Measurements from ENCODE around the gene CTXN1.
A peak's percentile ranks its signal among the peaks of the same experiment; 100 is the strongest.
"Not testable (repeated sequence)": the region's sequence is repeated elsewhere in the genome, so short reads cannot be mapped to it uniquely, and the experiment has no call there.

CTXN1 gene

DNA sequence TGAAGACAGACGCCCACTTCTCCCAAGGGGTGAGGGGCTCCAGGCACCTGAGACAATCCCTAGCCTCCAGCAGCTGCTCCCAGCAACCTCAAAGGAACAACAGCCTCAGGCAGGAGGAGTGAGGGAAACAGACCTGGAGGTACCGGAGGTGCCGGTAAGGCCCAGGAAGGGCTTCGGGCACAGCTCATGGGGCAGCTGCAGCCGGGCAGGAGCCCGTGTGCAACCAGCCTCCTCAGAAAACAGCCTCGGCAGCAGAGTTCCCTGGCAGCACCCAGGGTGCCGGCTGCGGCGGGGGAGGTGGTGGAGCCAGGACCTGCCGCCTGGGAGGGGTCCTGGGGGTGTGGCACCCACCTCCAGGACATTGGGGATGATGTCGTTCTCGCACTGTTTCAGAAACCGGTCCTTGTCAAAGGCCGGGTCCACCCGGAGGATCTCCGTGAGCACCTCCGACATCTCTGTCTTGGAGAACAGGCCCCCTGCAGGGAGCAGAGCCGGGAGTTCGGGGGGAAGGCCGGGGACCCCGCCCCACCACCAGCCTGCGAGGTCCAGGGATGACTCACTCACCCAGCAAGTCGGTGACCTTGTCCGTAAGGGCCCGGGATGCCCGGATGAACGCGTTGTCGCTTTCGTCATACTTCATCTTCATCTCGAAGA, 6.5 kb upstream of the CTXN1 start:
- TF ChIP-seq, protein P1, sequence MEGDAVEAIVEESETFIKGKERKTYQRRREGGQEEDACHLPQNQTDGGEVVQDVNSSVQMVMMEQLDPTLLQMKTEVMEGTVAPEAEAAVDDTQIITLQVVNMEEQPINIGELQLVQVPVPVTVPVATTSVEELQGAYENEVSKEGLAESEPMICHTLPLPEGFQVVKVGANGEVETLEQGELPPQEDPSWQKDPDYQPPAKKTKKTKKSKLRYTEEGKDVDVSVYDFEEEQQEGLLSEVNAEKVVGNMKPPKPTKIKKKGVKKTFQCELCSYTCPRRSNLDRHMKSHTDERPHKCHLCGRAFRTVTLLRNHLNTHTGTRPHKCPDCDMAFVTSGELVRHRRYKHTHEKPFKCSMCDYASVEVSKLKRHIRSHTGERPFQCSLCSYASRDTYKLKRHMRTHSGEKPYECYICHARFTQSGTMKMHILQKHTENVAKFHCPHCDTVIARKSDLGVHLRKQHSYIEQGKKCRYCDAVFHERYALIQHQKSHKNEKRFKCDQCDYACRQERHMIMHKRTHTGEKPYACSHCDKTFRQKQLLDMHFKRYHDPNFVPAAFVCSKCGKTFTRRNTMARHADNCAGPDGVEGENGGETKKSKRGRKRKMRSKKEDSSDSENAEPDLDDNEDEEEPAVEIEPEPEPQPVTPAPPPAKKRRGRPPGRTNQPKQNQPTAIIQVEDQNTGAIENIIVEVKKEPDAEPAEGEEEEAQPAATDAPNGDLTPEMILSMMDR (IDR thresholded peaks at IDR 0.05; ENCODE audit: low read depth, low read length), result no peak
- no peak for DNase-seq
- Histone ChIP-seq H3K27me3 (no peaks in the 10 kb centered on the region), H3K9me3 (no peaks in the 10 kb centered on the region), H3K4me3 (ENCODE audit: low read depth, low read length) (no peak overlapping the region), H3K4me1 (peaks cover 17% of the 10 kb centered on the region), H3K36me3 (peaks cover 67% of the 10 kb centered on the region)

DNA sequence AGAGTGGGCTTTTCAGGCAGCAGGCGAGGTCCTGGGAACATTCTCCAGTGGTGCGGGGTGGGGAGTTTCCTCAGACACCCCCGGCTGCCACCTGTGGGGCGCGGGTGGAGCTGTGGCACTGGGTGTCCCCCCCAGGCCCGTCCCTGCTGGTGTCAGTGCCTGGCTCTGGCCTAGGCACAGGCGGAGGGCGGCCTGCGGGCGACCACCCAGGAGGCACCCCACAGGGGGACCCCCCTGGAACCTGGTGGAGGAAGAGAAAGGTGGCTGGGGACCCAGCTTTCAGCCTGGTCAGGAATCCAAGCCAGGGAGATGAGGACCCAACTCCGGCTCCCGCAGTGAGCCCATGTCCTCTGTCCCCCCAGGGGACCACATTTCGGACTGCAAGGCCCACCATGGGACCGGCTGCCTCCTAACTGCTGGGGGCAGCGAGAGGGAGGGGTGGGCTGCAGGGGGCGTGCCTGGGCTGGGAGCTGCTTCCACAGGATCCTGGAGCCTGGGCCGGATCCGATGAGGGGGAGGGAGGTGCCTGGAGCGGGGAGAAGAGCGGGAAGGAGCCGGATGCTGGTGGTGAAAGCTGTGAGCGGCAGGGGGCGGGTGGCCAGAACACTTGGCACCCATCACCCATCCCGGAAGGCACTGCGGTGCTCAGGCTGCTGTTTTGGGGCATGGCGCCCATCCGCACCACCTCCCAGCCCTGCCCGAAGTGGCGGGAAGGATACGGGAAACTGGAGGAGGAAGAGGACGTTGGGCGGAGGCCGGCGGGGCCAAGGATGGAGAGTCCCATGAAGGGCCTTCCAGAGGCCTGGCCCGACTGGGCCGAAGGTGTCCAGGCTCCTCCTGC, 5.5 kb upstream of the CTXN1 start:
- no peak overlapping the region for H3K4me3 ChIP-seq (ENCODE audit: low read depth, low read length)
- no peaks in the 10 kb centered on the region for H3K9me3 ChIP-seq
- DNase-seq, result no peak
- peaks cover 58% of the 10 kb centered on the region for H3K36me3 ChIP-seq
- H3K4me1 ChIP-seq, result peaks cover 27% of the 10 kb centered on the region
- no peaks in the 10 kb centered on the region for H3K27me3 ChIP-seq
- TF ChIP-seq, protein P1 (IDR thresholded peaks at IDR 0.05; ENCODE audit: low read depth, low read length), result no peak

DNA sequence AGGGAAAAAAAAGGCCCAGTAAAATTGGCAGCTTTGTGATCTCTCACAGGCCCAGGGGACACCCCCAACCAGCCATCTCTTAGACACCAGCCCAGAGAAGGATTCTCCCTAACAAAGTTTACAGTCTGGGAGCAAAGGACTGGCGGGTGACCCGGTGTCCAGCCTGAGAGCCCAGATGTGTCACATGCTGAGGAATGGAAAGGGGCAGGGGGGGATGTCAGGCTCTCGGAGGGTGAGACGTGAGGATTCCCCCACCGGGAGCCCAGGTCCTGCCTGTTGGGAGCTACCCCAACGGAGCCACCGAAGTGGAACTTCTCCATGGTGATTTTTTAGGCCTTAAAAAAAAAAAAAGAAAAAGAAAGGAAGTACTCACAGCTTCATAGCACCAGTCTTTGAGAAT, 4.8 kb upstream of the CTXN1 start:
- H3K4me3 ChIP-seq (ENCODE audit: low read depth, low read length), result no peak overlapping the region
- H3K36me3 ChIP-seq, result peaks cover 51% of the 10 kb centered on the region
- no peaks in the 10 kb centered on the region for H3K9me3 ChIP-seq
- H3K27me3 ChIP-seq, result no peaks in the 10 kb centered on the region
- H3K4me1 ChIP-seq, result peaks cover 30% of the 10 kb centered on the region
- no peak for DNase-seq
- TF ChIP-seq, protein P1 (IDR thresholded peaks at IDR 0.05; ENCODE audit: low read depth, low read length), result no peak

DNA sequence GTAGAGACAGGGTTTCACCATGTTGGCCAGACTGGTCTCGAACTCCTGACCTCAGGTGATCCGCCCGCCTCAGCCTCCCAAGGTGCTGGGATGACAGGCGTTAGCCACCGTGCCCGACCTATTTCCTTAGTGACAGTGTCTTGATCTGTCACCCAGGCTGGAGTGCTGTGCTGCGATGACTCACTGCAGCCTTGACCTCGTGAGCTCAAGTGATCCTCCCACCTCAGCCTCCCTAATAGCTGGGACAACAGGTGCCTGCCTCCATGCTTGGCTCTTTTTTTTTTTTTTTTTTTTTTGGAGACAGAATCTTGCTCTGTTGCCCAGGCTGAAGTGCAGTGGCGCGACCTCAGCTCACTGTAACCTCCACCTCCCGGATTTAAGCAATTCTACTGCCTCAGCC, 4.1 kb upstream of the CTXN1 start:
- peaks cover 44% of the 10 kb centered on the region for H3K36me3 ChIP-seq
- not testable (repeated sequence) for H3K4me3 ChIP-seq (ENCODE audit: low read depth, low read length); DNase-seq; H3K9me3 ChIP-seq; H3K27me3 ChIP-seq
- peaks cover 30% of the 10 kb centered on the region for H3K4me1 ChIP-seq

DNA sequence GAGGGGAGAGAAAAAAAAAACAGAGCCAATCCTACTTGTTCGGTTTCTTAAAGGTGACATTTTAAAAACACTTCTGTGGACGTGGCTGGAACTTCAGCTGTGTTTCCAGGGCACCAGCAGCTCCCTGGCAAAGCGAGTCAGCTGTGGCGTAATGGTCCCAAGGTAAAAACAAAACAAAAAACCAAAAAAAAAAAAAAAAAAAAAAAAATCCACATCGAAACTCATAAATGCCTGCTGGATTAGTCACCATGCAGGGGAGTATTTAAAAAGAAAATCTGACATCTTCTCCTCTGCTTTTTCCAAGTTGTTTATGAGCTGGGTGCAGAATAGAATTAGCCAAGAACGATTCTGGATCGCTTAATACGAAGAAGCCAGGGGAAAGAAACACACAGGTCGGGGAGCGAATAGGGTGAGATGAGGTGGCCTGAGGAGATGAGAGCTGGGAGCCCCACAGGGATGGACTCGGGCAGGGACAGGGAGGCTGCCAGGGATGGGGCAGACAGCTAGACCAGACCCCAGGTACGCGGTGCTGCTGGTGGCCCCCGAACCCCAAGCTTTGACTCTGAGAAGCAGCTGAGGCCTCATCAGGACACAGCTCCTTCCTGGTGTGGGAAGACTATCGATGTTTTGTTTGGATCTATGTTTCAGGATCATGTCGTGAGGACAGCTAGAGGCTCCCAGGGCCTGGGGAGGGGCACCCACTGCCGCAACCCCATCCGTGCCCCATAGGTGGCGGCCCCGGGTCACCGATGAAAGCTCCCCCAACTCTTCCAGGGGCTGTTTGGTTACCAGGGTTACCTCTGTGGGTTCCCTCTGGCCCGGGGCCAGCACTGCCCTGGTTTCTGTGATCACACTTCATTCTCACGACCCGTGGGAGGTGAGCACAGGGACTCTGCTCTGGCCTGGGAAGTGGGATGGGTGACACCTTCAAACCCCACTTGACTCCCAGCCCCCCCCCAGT, 3.1 kb upstream of the CTXN1 start:
- H3K4me1 ChIP-seq, result peaks cover 30% of the 10 kb centered on the region
- TF ChIP-seq, protein P1 (IDR thresholded peaks at IDR 0.05; ENCODE audit: low read depth, low read length), result peak; percentile 54
- H3K27me3 ChIP-seq, result no peaks in the 10 kb centered on the region
- H3K4me3 ChIP-seq (ENCODE audit: low read depth, low read length), result peak overlapping the region; percentile 0; the same call in 1 of the 2 replicates
- DNase-seq, result peak; percentile 81
- peaks cover 36% of the 10 kb centered on the region for H3K36me3 ChIP-seq
- H3K9me3 ChIP-seq, result no peaks in the 10 kb centered on the region

DNA sequence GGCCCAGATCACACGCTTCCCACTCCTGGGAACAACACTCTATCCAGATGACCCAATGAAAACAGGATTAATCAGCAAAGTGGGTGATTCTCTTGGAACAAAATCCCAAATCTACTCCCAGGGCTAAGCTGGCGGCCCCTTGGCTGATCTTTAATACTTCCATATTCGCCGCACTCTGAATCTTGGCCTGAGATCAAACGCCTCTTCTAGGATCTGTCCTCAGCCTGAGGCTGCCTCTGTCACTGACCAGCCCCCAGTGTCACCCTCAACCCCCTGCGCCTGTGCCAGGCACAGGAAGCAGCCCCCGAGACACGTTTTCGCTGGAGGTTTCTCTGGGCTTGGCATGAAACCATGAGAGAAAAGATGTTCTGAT, 2.4 kb upstream of the CTXN1 start:
- Histone ChIP-seq H3K9me3 (no peaks in the 10 kb centered on the region), H3K4me3 (ENCODE audit: low read depth, low read length) (peak overlapping the region; percentile 0; the same call in 1 of the 2 replicates), H3K36me3 (peaks cover 29% of the 10 kb centered on the region), H3K27me3 (no peaks in the 10 kb centered on the region), H3K4me1 (peaks cover 30% of the 10 kb centered on the region)
- TF ChIP-seq, protein P1 (IDR thresholded peaks at IDR 0.05; ENCODE audit: low read depth, low read length), result no peak
- peak; percentile 56 for DNase-seq
